ENCODE data around the gene RPL37. TPM values are rescaled to one million over a fixed set of nuclear protein-coding genes. Genes with fewer than 3 reads are reported as not detected.
A peak's percentile ranks its signal among the peaks of the same experiment; 100 is the strongest.
"Not testable (repeated sequence)": the region's sequence is repeated elsewhere in the genome, so short reads cannot be mapped to it uniquely, and the experiment has no call there.

RPL37 gene
- total RNA-seq, 2 experiments from 2014 or later: 1,702 to 1,706 TPM

- peak overlapping the region; percentile 42 for H3K4me3 Mint-ChIP-seq
Measured at GRCh38 chr5:40827188-40827977, 7.6 kb downstream of the RPL37 start.

GRCh38 chr5:40826489-40827187 is 8.4 kb downstream of the RPL37 start:
- no peaks in the 10 kb centered on the region for H3K9me3 Mint-ChIP-seq
- H3K36me3 Mint-ChIP-seq: peaks cover 52% of the 10 kb centered on the region
- peak overlapping the region; percentile 29 for H3K27ac Mint-ChIP-seq
- H3K27me3 Mint-ChIP-seq: peaks cover 4% of the 10 kb centered on the region
- DNase-seq: no peak
- H3K4me3 Mint-ChIP-seq: no peak overlapping the region
- peaks cover 46% of the 10 kb centered on the region for H3K4me1 Mint-ChIP-seq

More at GRCh38 chr5:40827188-40827977, 7.6 kb downstream of the RPL37 start:
- no peaks in the 10 kb centered on the region for H3K9me3 Mint-ChIP-seq
- H3K36me3 Mint-ChIP-seq: peaks cover 59% of the 10 kb centered on the region
- H3K27ac Mint-ChIP-seq: peak overlapping the region; percentile 100
- peaks cover 4% of the 10 kb centered on the region for H3K27me3 Mint-ChIP-seq
- peaks cover 53% of the 10 kb centered on the region for H3K4me1 Mint-ChIP-seq
- DNase-seq: no peak

- not testable (repeated sequence) for H3K27me3 Mint-ChIP-seq, H3K4me3 Mint-ChIP-seq, H3K9me3 Mint-ChIP-seq, DNase-seq
- Mint-ChIP-seq H3K36me3 (peaks cover 41% of the 10 kb centered on the region), H3K27ac (peak overlapping the region; percentile 43), H3K4me1 (peaks cover 35% of the 10 kb centered on the region)
Measured at GRCh38 chr5:40825461-40826043, 9.5 kb downstream of the RPL37 start.

GRCh38 chr5:40823459-40823858 is 11.6 kb downstream of the RPL37 start:
- peaks cover 17% of the 10 kb centered on the region for H3K4me1 Mint-ChIP-seq

GRCh38 chr5:40813698-40814281 is 21.2 kb downstream of the RPL37 start:
- H3K27me3 Mint-ChIP-seq: no peaks in the 10 kb centered on the region
- no peak for DNase-seq
- peak overlapping the region; percentile 43 for H3K27ac Mint-ChIP-seq
- H3K9me3 Mint-ChIP-seq: no peaks in the 10 kb centered on the region
- H3K4me3 Mint-ChIP-seq: no peak overlapping the region
- H3K36me3 Mint-ChIP-seq: no peaks in the 10 kb centered on the region
- H3K4me1 Mint-ChIP-seq: peaks cover 5% of the 10 kb centered on the region

More at GRCh38 chr5:40823459-40823858, 11.6 kb downstream of the RPL37 start:
- no peak overlapping the region for H3K4me3 Mint-ChIP-seq
- H3K9me3 Mint-ChIP-seq: no peaks in the 10 kb centered on the region
- H3K36me3 Mint-ChIP-seq: peaks cover 21% of the 10 kb centered on the region
- no peaks in the 10 kb centered on the region for H3K27me3 Mint-ChIP-seq
- no peak overlapping the region for H3K27ac Mint-ChIP-seq
- no peak for DNase-seq

GRCh38 chr5:40812125-40812524 is 22.9 kb downstream of the RPL37 start:
- H3K4me3 Mint-ChIP-seq: no peak overlapping the region
- H3K27me3 Mint-ChIP-seq: no peaks in the 10 kb centered on the region
- H3K9me3 Mint-ChIP-seq: no peaks in the 10 kb centered on the region
- no peak for DNase-seq
- no peak overlapping the region for H3K27ac Mint-ChIP-seq
- H3K36me3 Mint-ChIP-seq: no peaks in the 10 kb centered on the region
- H3K4me1 Mint-ChIP-seq: peaks cover 12% of the 10 kb centered on the region

GRCh38 chr5:40801771-40802562 is 33.1 kb downstream of the RPL37 start:
- Mint-ChIP-seq H3K36me3 (no peaks in the 10 kb centered on the region), H3K4me3 (no peak overlapping the region), H3K9me3 (no peaks in the 10 kb centered on the region), H3K27me3 (peaks cover 4% of the 10 kb centered on the region), H3K4me1 (peaks cover 6% of the 10 kb centered on the region), H3K27ac (no peak overlapping the region)
- DNase-seq: no peak

GRCh38 chr5:40799258-40799657 is 35.8 kb downstream of the RPL37 start:
- no peak overlapping the region for H3K4me3 Mint-ChIP-seq

GRCh38 chr5:40798801-40799210 is 36.2 kb downstream of the RPL37 start:
- H3K9me3 Mint-ChIP-seq: no peaks in the 10 kb centered on the region
- peaks cover 23% of the 10 kb centered on the region for H3K36me3 Mint-ChIP-seq
- H3K27me3 Mint-ChIP-seq: peaks cover 4% of the 10 kb centered on the region
- no peak for DNase-seq
- peak overlapping the region; percentile 82 for H3K4me3 Mint-ChIP-seq
- peak overlapping the region; percentile 89 for H3K27ac Mint-ChIP-seq
- peaks cover 30% of the 10 kb centered on the region for H3K4me1 Mint-ChIP-seq

More at GRCh38 chr5:40799258-40799657, 35.8 kb downstream of the RPL37 start:
- H3K27me3 Mint-ChIP-seq: peaks cover 4% of the 10 kb centered on the region
- peak overlapping the region; percentile 31 for H3K27ac Mint-ChIP-seq
- H3K4me1 Mint-ChIP-seq: peaks cover 27% of the 10 kb centered on the region
- no peak for DNase-seq
- H3K36me3 Mint-ChIP-seq: peaks cover 19% of the 10 kb centered on the region
- H3K9me3 Mint-ChIP-seq: no peaks in the 10 kb centered on the region

- DNase-seq: peak; percentile 92
- Mint-ChIP-seq H3K36me3 (peaks cover 25% of the 10 kb centered on the region), H3K27me3 (peaks cover 4% of the 10 kb centered on the region), H3K4me1 (peaks cover 36% of the 10 kb centered on the region), H3K4me3 (peak within 1 kb of the TSS; percentile 87), H3K9me3 (no peaks in the 10 kb centered on the region), H3K27ac (peak within 1 kb of the TSS; percentile 89)
Measured at GRCh38 chr5:40798012-40798800, 36.8 kb downstream of the RPL37 start, which contains the start of gene PRKAA1. Gene PRKAA1, minus strand, starts transcription at chr5:40798374. Its CDS starts 185 bp downstream, at chr5:40798189.

- Mint-ChIP-seq H3K27ac (peak overlapping the region; percentile 87), H3K27me3 (peaks cover 4% of the 10 kb centered on the region), H3K4me1 (peaks cover 38% of the 10 kb centered on the region), H3K9me3 (no peaks in the 10 kb centered on the region), H3K4me3 (peak overlapping the region; percentile 87), H3K36me3 (peaks cover 25% of the 10 kb centered on the region)
- DNase-seq: peak; percentile 81
Measured at GRCh38 chr5:40797273-40798011, 37.6 kb downstream of the RPL37 start.

- Mint-ChIP-seq H3K27ac (peak overlapping the region; percentile 38), H3K9me3 (no peaks in the 10 kb centered on the region), H3K4me1 (peaks cover 41% of the 10 kb centered on the region), H3K4me3 (peak overlapping the region; percentile 87), H3K36me3 (peaks cover 25% of the 10 kb centered on the region), H3K27me3 (peaks cover 4% of the 10 kb centered on the region)
- no peak for DNase-seq
Measured at GRCh38 chr5:40796487-40796889, 38.5 kb downstream of the RPL37 start.

GRCh38 chr5:40794877-40795276 is 40.1 kb downstream of the RPL37 start:
- peaks cover 48% of the 10 kb centered on the region for H3K4me1 Mint-ChIP-seq
- DNase-seq, H3K27me3 Mint-ChIP-seq: not testable (repeated sequence)

More at GRCh38 chr5:40794877-40795276, 40.1 kb downstream of the RPL37 start:
- peaks cover 25% of the 10 kb centered on the region for H3K36me3 Mint-ChIP-seq
- not testable (repeated sequence) for H3K9me3 Mint-ChIP-seq, H3K4me3 Mint-ChIP-seq, H3K27ac Mint-ChIP-seq
